ENCODE measurements around the gene STK17A. TPM values are rescaled to one million over a fixed set of nuclear protein-coding genes. Genes with fewer than 3 reads are reported as not detected.

Gene STK17A
- total RNA-seq, 1 experiment from 2014 or later = 21.3 TPM

DNA sequence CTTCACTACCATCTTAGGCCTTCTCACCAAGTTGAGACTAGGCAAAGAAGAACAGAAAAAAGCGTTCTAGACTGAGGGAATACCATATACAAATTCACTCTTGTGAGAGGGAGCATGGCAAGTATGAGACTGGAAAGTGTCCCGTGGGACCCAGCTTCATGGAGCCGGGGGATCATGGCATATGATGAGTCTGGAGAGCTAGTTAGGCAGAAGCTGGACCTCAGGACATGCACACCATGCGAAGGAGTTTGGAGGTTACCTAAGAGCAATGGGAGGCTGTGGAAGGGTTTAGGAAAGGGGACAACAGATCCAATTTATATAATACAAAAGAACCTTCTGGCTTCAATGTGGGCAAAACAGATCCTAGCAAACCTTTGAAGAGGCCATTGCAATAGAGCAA, 34.1 kb downstream of the STK17A start:
- POLR2A ChIA-PET = interaction anchor here (0.6 kb wide), 1 partner anchor 89 kb away, joined by 4 read pairs; no protein-coding TSS in a partner anchor

DNA sequence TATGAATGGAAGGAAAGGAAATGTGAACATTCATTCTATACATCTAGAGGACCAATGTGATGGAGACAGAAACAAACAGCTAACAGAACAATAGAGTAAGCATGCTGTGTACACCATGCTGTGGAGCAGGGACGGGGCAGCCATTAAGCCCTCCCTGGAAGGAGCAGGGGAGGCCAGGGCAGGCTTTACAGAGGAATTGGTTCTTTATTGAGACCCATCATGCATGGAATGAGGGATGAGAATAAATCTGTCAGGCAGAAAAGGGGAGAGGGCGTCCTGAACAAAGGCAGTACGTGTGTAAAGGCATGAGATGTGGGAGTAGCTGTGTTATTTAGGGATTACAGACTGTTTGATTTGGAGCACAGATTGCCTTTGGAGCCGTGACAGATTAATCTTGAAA, 35.2 kb downstream of the STK17A start:
- no peak overlapping the region for H3K27ac ChIP-seq (ENCODE audit: low read length)
- H3K4me3 ChIP-seq (ENCODE audit: low read depth in 2 of 2, low read length in 2 of 2) = no peak overlapping the region
- ATAC-seq (no peak), DNase-seq (ENCODE audit: low read depth, low spot score) (no peak)
- ChIA-PET CTCF (no interaction called here), POLR2A (no interaction called here)
- no peaks in the 10 kb centered on the region for H3K36me3 ChIP-seq (ENCODE audit: control insufficient read depth, insufficient read depth, low read length)
- no peaks in the 10 kb centered on the region for H3K27me3 ChIP-seq (ENCODE audit: control insufficient read depth, insufficient read depth, low read length)
- H3K4me1 ChIP-seq (ENCODE audit: control insufficient read depth, insufficient read depth, low read length) = peaks cover 9% of the 10 kb centered on the region
- in situ Hi-C loops (cut with HindIII; ENCODE audit: low pct_unique_long_range_greater_than_20kb, low sequenced_read_pairs) (no loop called here), intact Hi-C loops (cut with micrococcal nuclease; ENCODE audit: unreplicated experiment) (no loop called here)
- no peaks in the 10 kb centered on the region for H3K9me3 ChIP-seq (ENCODE audit: control insufficient read depth, insufficient read depth, low read depth, low read length)
- BruUV-seq (replicated peaks) = no TSS peak
- TF ChIP-seq, protein P1, sequence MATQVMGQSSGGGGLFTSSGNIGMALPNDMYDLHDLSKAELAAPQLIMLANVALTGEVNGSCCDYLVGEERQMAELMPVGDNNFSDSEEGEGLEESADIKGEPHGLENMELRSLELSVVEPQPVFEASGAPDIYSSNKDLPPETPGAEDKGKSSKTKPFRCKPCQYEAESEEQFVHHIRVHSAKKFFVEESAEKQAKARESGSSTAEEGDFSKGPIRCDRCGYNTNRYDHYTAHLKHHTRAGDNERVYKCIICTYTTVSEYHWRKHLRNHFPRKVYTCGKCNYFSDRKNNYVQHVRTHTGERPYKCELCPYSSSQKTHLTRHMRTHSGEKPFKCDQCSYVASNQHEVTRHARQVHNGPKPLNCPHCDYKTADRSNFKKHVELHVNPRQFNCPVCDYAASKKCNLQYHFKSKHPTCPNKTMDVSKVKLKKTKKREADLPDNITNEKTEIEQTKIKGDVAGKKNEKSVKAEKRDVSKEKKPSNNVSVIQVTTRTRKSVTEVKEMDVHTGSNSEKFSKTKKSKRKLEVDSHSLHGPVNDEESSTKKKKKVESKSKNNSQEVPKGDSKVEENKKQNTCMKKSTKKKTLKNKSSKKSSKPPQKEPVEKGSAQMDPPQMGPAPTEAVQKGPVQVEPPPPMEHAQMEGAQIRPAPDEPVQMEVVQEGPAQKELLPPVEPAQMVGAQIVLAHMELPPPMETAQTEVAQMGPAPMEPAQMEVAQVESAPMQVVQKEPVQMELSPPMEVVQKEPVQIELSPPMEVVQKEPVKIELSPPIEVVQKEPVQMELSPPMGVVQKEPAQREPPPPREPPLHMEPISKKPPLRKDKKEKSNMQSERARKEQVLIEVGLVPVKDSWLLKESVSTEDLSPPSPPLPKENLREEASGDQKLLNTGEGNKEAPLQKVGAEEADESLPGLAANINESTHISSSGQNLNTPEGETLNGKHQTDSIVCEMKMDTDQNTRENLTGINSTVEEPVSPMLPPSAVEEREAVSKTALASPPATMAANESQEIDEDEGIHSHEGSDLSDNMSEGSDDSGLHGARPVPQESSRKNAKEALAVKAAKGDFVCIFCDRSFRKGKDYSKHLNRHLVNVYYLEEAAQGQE (IDR thresholded peaks at IDR 0.05; ENCODE audit: insufficient read depth in 1 of 2, low read depth in 2 of 2, low read length in 1 of 2) = no peak
- TF ChIP-seq, protein P2, sequence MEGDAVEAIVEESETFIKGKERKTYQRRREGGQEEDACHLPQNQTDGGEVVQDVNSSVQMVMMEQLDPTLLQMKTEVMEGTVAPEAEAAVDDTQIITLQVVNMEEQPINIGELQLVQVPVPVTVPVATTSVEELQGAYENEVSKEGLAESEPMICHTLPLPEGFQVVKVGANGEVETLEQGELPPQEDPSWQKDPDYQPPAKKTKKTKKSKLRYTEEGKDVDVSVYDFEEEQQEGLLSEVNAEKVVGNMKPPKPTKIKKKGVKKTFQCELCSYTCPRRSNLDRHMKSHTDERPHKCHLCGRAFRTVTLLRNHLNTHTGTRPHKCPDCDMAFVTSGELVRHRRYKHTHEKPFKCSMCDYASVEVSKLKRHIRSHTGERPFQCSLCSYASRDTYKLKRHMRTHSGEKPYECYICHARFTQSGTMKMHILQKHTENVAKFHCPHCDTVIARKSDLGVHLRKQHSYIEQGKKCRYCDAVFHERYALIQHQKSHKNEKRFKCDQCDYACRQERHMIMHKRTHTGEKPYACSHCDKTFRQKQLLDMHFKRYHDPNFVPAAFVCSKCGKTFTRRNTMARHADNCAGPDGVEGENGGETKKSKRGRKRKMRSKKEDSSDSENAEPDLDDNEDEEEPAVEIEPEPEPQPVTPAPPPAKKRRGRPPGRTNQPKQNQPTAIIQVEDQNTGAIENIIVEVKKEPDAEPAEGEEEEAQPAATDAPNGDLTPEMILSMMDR (IDR thresholded peaks at IDR 0.05) = no peak
- TF ChIP-seq TCF7L2 (IDR thresholded peaks at IDR 0.05; ENCODE audit: low read depth, low read length) = no peak
- TF ChIP-seq POLR2AphosphoS5 (IDR thresholded peaks at IDR 0.05; ENCODE audit: low read depth, low read length) = no peak; the same call in 1 of the 2 replicates
- TF ChIP-seq SIN3A (IDR thresholded peaks at IDR 0.05; ENCODE audit: borderline replicate concordance, insufficient read depth, low read depth, low read length) = no peak

More for the DNA sequence above, 34.1 kb downstream of the STK17A start:
- intact Hi-C loops (cut with micrococcal nuclease; ENCODE audit: unreplicated experiment) = no loop called here
- Histone ChIP-seq H3K36me3 (ENCODE audit: control insufficient read depth, insufficient read depth, low read length) (no peaks in the 10 kb centered on the region), H3K27ac (ENCODE audit: low read length) (no peak overlapping the region), H3K4me3 (ENCODE audit: low read depth in 2 of 2, low read length in 2 of 2) (no peak overlapping the region), H3K4me1 (ENCODE audit: control insufficient read depth, insufficient read depth, low read length) (peaks cover 9% of the 10 kb centered on the region), H3K27me3 (ENCODE audit: control insufficient read depth, insufficient read depth, low read length) (no peaks in the 10 kb centered on the region), H3K9me3 (ENCODE audit: control insufficient read depth, insufficient read depth, low read depth, low read length) (no peaks in the 10 kb centered on the region)
- in situ Hi-C loops (cut with HindIII; ENCODE audit: low pct_unique_long_range_greater_than_20kb, low sequenced_read_pairs) = no loop called here
- no peak for DNase-seq (ENCODE audit: low read depth, low spot score)
- TF ChIP-seq, protein P1 (IDR thresholded peaks at IDR 0.05; ENCODE audit: insufficient read depth in 1 of 2, low read depth in 2 of 2, low read length in 1 of 2) = no peak
- no peak for TF ChIP-seq SIN3A (IDR thresholded peaks at IDR 0.05; ENCODE audit: borderline replicate concordance, insufficient read depth, low read depth, low read length)
- ATAC-seq = no peak
- CTCF ChIA-PET = no interaction called here
- no TSS peak for BruUV-seq (replicated peaks)
